GM13976 (cell line): ENCODE data around the gene PLCXD3.
A peak's percentile ranks its signal among the peaks of the same experiment; 100 is the strongest.

Source experiments
- DNase-seq: peaks from one replicate; pipeline ENCODE4 v3.0.0; 2012; ENCODE audit warnings: low spot score
- CTCF ChIP-seq: IDR thresholded peaks from 2 replicates; pipeline ENCODE4 v1.5.1; 2012; ENCODE audit warnings: borderline replicate concordance, mild to moderate bottlenecking; ENCODE audit not compliant: insufficient read depth; ENCODE audit errors: extremely low read depth, missing control alignments, control extremely low read depth
- in situ Hi-C: fragments of 300-500 bp; cut with MboI; formaldehyde crosslinking; loops from one replicate; pipeline ENCODE4 v1.12.0; 2022; ENCODE audit warnings: low sequenced_read_pairs, mixed read lengths, inconsistent platforms; ENCODE audit not compliant: unreplicated experiment

The PLCXD3 gene

DNA sequence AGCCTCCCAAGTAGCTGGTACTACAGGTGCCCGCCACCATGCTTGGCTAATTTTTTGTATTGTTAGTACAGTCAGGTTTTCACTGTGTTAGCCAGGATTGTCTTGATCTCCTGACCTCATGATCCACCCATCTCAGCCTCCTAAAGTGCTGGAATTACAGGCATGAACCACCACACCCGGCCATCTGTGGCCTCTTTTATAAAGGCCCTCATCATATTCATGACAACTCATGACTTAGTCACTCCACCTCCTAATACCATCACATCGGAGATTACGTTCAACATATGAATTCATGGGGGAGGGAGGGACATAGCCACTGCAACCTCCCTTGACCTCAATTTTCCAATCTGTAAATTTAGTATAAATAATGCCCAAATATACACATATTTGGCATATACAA lies 27.2 kb upstream of the PLCXD3 start:
- no peak for TF ChIP-seq CTCF
- in situ Hi-C loops, result no loop called here
- DNase-seq, result no peak

GRCh38 chr5:41532485-41532884 lies 22.1 kb upstream of the PLCXD3 start:
- no peak for DNase-seq
- in situ Hi-C loops, result no loop called here
- no peak for TF ChIP-seq CTCF

GRCh38 chr5:41527201-41527779 lies 16.9 kb upstream of the PLCXD3 start:
- DNase-seq, result no peak
- in situ Hi-C loops, result no loop called here
- TF ChIP-seq CTCF, result no peak

DNA sequence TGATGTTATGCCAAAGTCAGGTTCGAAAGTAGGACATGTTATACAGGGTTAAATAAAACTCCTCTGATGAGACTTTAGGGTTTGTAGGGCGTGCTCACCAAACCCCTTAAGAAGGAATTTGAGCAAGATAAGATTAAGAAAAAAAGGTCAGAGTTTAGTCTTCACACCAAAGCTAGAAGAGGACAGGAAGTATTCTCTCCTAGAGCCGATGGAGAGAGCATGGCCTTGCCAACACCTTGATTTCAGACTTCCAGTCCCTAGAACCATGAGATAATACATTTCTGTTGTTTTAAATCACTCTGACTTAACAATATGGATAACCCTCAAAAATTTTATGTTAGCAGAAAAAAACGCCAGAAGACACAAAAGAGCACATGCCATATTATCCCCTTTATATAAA lies 16.3 kb upstream of the PLCXD3 start:
- no peak for DNase-seq
- TF ChIP-seq CTCF, result no peak
- in situ Hi-C loops, result no loop called here

DNA sequence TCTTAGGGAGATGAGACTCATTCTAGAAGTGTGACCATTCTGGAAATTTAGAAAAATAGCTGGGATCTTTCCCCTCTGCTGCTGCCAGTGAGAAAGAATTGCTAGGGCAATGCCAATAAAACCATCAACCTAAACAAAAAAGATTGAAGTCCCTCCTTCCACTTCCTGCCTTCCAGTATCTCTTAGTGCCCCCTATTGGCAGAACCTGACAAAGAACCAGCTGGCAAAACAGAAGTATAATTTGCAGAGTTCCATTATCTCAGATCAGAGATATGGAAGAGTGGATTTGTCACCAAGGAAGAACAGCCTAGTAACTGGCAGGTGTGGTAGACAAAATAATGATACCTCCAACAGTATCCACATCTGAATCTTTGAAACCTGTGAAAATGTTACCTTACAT lies 13.8 kb upstream of the PLCXD3 start:
- TF ChIP-seq CTCF, result peak; percentile 23
- DNase-seq, result no peak
- in situ Hi-C loops, result no loop called here

DNA sequence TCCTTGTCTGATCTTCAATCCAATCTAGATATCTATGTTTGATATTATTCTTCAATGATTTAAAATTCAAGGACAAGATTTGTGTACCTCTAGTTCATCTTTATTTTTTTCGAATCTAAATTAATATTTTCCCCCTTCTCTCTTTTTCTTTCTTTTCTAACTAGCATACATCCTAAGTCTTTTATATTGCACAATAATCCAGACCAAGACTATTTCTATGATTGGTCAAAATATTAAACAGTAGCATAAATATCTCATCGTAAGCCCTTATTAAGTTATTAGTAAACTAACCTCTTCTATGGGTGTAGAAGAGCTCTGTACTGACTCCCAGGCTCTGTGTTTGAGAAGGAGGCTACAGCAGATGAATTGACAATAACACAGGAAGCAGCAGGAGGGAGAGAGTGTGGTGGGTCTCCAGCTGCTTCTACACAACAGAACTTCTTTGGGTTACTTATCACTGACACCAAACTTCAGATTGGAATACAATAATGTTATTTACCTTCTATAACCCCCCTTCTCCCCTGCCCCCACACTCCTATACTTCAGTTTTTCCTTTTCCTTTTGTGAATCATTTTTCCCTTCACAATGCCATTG lies 11.9 kb upstream of the PLCXD3 start:
- DNase-seq, result no peak
- in situ Hi-C loops, result no loop called here
- no peak for TF ChIP-seq CTCF
